Neutrophil (primary cell): ENCODE data around the gene TAF5L.

Experiments
- H3K27ac ChIP-seq: fragments of 200-600 bp; sonication (generic); 2 replicates; pipeline ENCODE4 v1.5.1; 2016; ENCODE audit warnings: mild to moderate bottlenecking, moderate library complexity
- H3K27me3 ChIP-seq: fragments of 200-600 bp; sonication (generic); 2 replicates; pipeline ENCODE4 v1.6.0; 2016; ENCODE audit warnings: mild to moderate bottlenecking
- H3K36me3 ChIP-seq: fragments of 200-600 bp; sonication (generic); 2 replicates; pipeline ENCODE4 v1.5.1; 2017
- H3K4me1 ChIP-seq, 2 experiments: fragments of 200-600 bp in 1 of 2; sonication (generic) in 1 of 2; 1 replicate in 1 of 2; 2 replicates in 1 of 2; pipeline versions ENCODE4 v1.5.1 to v1.6.1; 2013 to 2016; ENCODE audit warnings: low read depth in 1 of 2, low read length in 1 of 2, mild to moderate bottlenecking in 1 of 2, moderate library complexity in 1 of 2; ENCODE audit not compliant: control insufficient read depth in 1 of 2, insufficient read depth in 1 of 2
- H3K4me3 ChIP-seq, 2 experiments: fragments of 200-600 bp in 1 of 2; sonication (generic) in 1 of 2; 1 replicate in 1 of 2; 2 replicates in 1 of 2; pipeline ENCODE4 v1.5.1; 2013 to 2016; ENCODE audit warnings: low read depth in 1 of 2, low read length in 1 of 2, mild to moderate bottlenecking in 1 of 2, moderate library complexity in 1 of 2
- H3K9me3 ChIP-seq: fragments of 200-600 bp; sonication (generic); 2 replicates; pipeline ENCODE4 v1.5.1; 2016
- TF ChIP-seq, protein P1 (sequence below): fragments of 200-600 bp; sonication (generic); IDR thresholded peaks from 2 replicates; pipeline ENCODE4 v1.5.1; 2016; ENCODE audit warnings: antibody characterized with exemption

TAF5L gene

DNA sequence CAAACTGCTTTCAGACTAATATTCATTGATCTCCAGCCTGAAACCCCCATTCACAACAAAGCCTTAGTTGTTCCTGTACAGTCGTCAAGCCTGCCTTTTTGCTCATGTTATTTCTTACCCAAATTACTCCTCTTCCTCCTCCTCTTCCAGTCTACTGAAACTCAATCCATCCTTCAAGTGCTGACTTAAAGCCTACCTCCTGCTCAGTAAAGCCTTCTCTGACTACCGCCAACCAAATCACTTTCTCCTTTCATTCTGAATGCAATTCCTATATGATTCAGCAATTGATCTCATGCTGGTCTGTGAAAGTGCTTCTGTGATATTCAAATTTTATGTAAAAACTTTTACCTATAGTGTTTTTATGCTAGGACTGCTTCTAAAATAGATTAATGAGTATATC, 18.6 kb downstream of the TAF5L start:
- Histone ChIP-seq H3K4me3 (no peak overlapping the region), H3K9me3 (no peaks in the 10 kb centered on the region), H3K36me3 (peaks cover 87% of the 10 kb centered on the region), H3K4me1 (no peaks in the 10 kb centered on the region), H3K27ac (no peak overlapping the region), H3K27me3 (no peaks in the 10 kb centered on the region)
- TF ChIP-seq, protein P1, sequence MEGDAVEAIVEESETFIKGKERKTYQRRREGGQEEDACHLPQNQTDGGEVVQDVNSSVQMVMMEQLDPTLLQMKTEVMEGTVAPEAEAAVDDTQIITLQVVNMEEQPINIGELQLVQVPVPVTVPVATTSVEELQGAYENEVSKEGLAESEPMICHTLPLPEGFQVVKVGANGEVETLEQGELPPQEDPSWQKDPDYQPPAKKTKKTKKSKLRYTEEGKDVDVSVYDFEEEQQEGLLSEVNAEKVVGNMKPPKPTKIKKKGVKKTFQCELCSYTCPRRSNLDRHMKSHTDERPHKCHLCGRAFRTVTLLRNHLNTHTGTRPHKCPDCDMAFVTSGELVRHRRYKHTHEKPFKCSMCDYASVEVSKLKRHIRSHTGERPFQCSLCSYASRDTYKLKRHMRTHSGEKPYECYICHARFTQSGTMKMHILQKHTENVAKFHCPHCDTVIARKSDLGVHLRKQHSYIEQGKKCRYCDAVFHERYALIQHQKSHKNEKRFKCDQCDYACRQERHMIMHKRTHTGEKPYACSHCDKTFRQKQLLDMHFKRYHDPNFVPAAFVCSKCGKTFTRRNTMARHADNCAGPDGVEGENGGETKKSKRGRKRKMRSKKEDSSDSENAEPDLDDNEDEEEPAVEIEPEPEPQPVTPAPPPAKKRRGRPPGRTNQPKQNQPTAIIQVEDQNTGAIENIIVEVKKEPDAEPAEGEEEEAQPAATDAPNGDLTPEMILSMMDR, result no peak

DNA sequence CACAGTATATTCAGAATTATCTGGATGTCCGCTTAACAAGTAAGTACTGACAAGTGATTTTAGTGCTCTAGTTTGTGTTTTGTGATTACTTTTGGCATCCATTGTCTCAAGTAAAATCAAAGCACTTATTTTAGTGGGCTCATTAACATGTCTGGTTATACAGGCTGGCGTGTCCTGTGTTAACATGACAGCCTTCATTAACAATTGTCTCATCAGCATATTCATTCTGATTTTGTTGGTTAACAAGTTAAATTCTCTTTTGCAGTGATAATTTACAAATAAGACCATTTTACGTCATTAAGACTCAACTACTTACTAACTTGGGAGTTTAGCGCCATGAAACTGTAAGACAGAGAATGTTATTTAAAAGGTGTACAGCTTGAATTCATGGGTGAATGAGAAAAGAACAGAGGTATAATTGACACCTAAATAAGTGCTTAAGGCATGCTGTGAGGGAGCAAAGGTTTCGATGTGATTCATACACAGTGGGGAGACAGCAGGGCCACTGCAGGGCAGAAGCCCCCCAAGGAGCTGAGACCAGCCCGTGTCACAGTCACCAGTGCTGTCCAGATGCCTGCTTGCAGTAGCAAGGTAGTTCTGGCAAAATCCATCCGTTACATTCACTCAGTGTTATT, 22.4 kb downstream of the TAF5L start:
- Histone ChIP-seq H3K4me1 (no peaks in the 10 kb centered on the region), H3K36me3 (peaks cover 76% of the 10 kb centered on the region), H3K9me3 (no peaks in the 10 kb centered on the region), H3K27ac (no peak overlapping the region), H3K27me3 (no peaks in the 10 kb centered on the region), H3K4me3 (no peak overlapping the region)
- TF ChIP-seq, protein P1, result no peak

DNA sequence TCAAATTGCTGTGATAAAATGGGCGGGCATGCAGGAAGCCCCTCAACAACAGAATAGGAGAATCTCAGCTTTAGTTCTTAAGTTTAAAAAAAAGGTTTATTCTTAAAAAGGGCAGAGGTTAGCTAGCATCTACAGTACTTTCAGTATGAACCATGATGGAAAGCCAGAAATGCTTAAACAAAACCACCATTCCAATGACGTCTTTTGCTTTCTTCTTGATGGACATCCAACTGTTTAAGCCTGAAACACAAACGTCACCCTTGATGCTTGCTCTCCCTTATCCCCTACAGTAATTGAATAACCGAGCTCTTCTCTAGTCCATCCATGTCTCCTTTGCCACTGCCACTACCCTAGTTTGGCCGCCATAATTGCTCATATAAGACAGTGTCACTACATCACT, 25.7 kb downstream of the TAF5L start:
- H3K9me3 ChIP-seq, result no peaks in the 10 kb centered on the region
- no peaks in the 10 kb centered on the region for H3K4me1 ChIP-seq
- no peak overlapping the region for H3K27ac ChIP-seq
- TF ChIP-seq, protein P1, result no peak
- H3K4me3 ChIP-seq, result no peak overlapping the region
- H3K27me3 ChIP-seq, result no peaks in the 10 kb centered on the region
- peaks cover 62% of the 10 kb centered on the region for H3K36me3 ChIP-seq

DNA sequence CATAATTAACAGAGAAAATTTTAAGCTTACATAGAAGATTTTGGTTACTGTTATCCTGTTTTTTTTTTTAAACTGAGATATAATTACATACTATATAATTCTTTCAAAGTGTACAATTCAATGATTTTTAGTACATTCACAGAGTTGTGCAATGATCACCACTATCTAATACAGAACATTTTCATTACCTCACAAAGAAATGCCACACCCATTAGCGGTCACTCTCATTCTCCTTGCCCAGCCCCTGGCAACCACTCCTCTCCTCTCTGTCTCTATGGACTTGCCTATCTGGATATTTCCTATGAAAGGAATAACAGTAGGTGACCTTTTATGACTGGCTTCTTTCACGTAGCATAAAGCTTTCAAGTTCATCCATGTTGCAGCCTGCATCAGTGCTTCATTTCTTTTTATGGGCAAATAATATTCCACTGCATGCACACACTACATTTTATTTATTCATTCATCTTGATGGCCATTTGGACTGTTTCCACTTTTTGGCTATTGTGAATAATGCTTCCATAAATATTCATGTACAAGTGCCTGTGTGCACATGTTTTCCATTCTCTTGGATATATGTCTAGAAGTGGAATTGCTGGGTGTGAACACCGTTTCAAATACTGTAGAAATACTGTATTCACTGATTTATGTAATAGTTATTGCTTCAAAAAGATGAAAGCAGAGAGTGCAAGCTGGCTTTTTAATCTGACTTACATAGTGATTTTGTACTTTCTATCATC, 26.5 kb downstream of the TAF5L start:
- Histone ChIP-seq H3K36me3 (peaks cover 60% of the 10 kb centered on the region), H3K27me3 (no peaks in the 10 kb centered on the region), H3K4me3 (no peak overlapping the region), H3K9me3 (no peaks in the 10 kb centered on the region), H3K27ac (no peak overlapping the region), H3K4me1 (no peaks in the 10 kb centered on the region)
- TF ChIP-seq, protein P1, result no peak

DNA sequence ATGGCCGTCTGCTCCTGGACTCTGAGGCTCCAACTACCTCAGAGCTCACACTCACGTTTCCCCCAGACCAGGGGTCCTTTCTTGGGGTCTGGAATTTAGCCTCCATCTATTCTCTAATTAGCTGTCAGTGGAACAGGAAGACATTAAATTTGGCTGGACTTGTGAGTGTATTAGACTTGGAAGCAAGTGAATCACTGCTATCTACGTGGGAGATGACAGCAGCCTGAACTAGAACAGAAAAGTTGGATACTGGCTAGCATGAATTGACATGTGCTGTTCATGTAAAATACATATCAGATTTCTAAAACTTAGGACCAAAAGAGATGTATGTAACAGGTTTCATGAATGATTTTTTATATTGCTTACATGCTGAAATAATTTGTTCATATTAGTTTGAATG, 28.0 kb downstream of the TAF5L start:
- Histone ChIP-seq H3K9me3 (no peaks in the 10 kb centered on the region), H3K36me3 (peaks cover 62% of the 10 kb centered on the region), H3K4me3 (no peak overlapping the region), H3K4me1 (no peaks in the 10 kb centered on the region), H3K27me3 (no peaks in the 10 kb centered on the region), H3K27ac (no peak overlapping the region)
- TF ChIP-seq, protein P1, result no peak
